ENCODE measurements around the gene JPT1.

The JPT1 gene

GRCh38 chr17:75154195-75155106, at the start of gene JPT1:
Gene JPT1, minus strand, starts transcription at chr17:75154512. Its CDS starts 115 bp downstream, at chr17:75154397.
- H3K4me3 ChIP-seq (ENCODE audit: low read depth, low read length), result peak within 1 kb of the TSS; percentile 100
- no peak for TF ChIP-seq CTCF (IDR thresholded peaks at IDR 0.05; ENCODE audit: low read depth, low read length, missing control alignments)
- DNase-seq (ENCODE audit: low read depth), result peak; percentile 98

- no peak for TF ChIP-seq CTCF (IDR thresholded peaks at IDR 0.05; ENCODE audit: low read depth, low read length, missing control alignments)
- no peak overlapping the region for H3K4me3 ChIP-seq (ENCODE audit: low read depth, low read length)
- DNase-seq (ENCODE audit: low read depth), result no peak
Observed at GRCh38 chr17:75199886-75200618, 45.7 kb upstream of the JPT1 start.

GRCh38 chr17:75194879-75195278, 40.6 kb upstream of the JPT1 start:
- TF ChIP-seq CTCF (IDR thresholded peaks at IDR 0.05; ENCODE audit: low read depth, low read length, missing control alignments), result no peak
- no peak for DNase-seq (ENCODE audit: low read depth)
- no peak overlapping the region for H3K4me3 ChIP-seq (ENCODE audit: low read depth, low read length)

GRCh38 chr17:75191584-75191983, 37.3 kb upstream of the JPT1 start:
- no peak overlapping the region for H3K4me3 ChIP-seq (ENCODE audit: low read depth, low read length)
- TF ChIP-seq CTCF (IDR thresholded peaks at IDR 0.05; ENCODE audit: low read depth, low read length, missing control alignments), result no peak
- no peak for DNase-seq (ENCODE audit: low read depth)

GRCh38 chr17:75188614-75189013, 34.3 kb upstream of the JPT1 start:
- no peak for DNase-seq (ENCODE audit: low read depth)
- no peak overlapping the region for H3K4me3 ChIP-seq (ENCODE audit: low read depth, low read length)
- TF ChIP-seq CTCF (IDR thresholded peaks at IDR 0.05; ENCODE audit: low read depth, low read length, missing control alignments), result no peak

GRCh38 chr17:75183999-75184884, 29.9 kb upstream of the JPT1 start:
- H3K4me3 ChIP-seq (ENCODE audit: low read depth, low read length), result no peak overlapping the region
- no peak for TF ChIP-seq CTCF (IDR thresholded peaks at IDR 0.05; ENCODE audit: low read depth, low read length, missing control alignments)
- no peak for DNase-seq (ENCODE audit: low read depth)

All from GM12864 (cell line).